ENCODE measurements around the gene KCNH6. TPM values are rescaled to one million over a fixed set of nuclear protein-coding genes. Genes with fewer than 3 reads are reported as not detected.

KCNH6 gene
- total RNA-seq, 1 experiment from 2014 or later: not detected

- CTCF ChIA-PET: interaction anchor here (1.4 kb wide), 1 partner anchor 58 kb away, joined by 4 read pairs; no protein-coding TSS in a partner anchor
- TF ChIP-seq, protein P1, sequence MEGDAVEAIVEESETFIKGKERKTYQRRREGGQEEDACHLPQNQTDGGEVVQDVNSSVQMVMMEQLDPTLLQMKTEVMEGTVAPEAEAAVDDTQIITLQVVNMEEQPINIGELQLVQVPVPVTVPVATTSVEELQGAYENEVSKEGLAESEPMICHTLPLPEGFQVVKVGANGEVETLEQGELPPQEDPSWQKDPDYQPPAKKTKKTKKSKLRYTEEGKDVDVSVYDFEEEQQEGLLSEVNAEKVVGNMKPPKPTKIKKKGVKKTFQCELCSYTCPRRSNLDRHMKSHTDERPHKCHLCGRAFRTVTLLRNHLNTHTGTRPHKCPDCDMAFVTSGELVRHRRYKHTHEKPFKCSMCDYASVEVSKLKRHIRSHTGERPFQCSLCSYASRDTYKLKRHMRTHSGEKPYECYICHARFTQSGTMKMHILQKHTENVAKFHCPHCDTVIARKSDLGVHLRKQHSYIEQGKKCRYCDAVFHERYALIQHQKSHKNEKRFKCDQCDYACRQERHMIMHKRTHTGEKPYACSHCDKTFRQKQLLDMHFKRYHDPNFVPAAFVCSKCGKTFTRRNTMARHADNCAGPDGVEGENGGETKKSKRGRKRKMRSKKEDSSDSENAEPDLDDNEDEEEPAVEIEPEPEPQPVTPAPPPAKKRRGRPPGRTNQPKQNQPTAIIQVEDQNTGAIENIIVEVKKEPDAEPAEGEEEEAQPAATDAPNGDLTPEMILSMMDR (IDR thresholded peaks at IDR 0.05; ENCODE audit: insufficient read depth in 1 of 2, low read depth in 1 of 2, low read length in 1 of 2, severe bottlenecking in 1 of 2, unreplicated experiment in 1 of 2): no peak
- Mint-ChIP-seq H3K36me3 (ENCODE audit: insufficient read depth, unreplicated experiment) (no peaks in the 10 kb centered on the region), H3K4me3 (ENCODE audit: unreplicated experiment) (no peak overlapping the region), H3K4me1 (ENCODE audit: low read depth, unreplicated experiment) (no peaks in the 10 kb centered on the region), H3K27me3 (ENCODE audit: insufficient read depth, unreplicated experiment) (peaks cover 7% of the 10 kb centered on the region), H3K9me3 (ENCODE audit: unreplicated experiment) (no peaks in the 10 kb centered on the region), H3K27ac (ENCODE audit: unreplicated experiment) (no peak overlapping the region)
- no peak for DNase-seq
- POLR2A ChIA-PET: interaction anchor here (0.6 kb wide), 1 partner anchor 118 kb away, joined by 3 read pairs; no protein-coding TSS in a partner anchor
- Histone ChIP-seq H3K27me3 (replicated peaks; ENCODE audit: control insufficient read depth, insufficient read depth, low read length) (no peaks in the 10 kb centered on the region), H3K9me3 (no peaks in the 10 kb centered on the region), H3K36me3 (ENCODE audit: control insufficient read depth, insufficient read depth, low read length) (no peaks in the 10 kb centered on the region), H3K4me3 (ENCODE audit: low read depth, low read length) (no peak overlapping the region), H3K4me1 (no peaks in the 10 kb centered on the region)
- intact Hi-C loops (cut with micrococcal nuclease; ENCODE audit: unreplicated experiment): no loop called here
- BruUV-seq (replicated peaks): no TSS peak
These were observed 39.2 kb upstream of the KCNH6 start for GRCh38 chr17:63483655-63484575.

DNA sequence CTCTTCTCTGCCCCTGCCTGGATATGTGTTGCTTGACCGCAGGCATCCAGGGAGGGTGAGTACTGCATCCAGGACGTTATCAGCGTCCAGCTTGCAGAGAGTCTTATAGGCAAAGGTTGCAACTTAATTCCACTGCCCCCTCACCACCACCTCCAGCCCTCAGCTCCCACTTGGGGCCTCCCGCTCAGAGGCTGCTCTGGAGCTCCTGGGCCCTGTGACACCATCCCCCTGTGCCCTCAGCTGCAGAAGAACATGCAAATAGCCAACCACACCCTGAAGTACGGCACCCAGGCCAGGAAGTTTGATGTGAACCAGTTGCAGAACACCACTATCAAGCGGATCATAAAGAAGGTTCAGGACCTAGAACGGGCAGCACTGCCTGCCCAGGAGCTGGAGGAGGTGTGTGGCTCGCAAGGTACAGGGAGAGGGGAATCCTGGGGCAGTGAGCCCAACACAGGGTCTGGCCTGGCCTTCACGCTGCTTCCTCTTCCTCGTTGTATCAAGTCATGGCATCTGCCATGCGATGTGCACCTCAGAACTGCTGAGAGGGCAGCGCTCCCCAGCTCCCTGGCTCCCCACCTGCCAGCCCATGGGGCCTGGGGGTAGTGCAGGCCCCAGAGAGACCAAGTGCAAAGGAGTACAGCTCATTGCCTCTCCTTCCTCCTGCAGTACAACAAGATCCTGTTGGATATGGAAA is 36.7 kb upstream of the KCNH6 start:
- H3K27me3 ChIP-seq (replicated peaks; ENCODE audit: control insufficient read depth, insufficient read depth, low read length): no peaks in the 10 kb centered on the region; the same call in 1 of the 2 replicates
- no peaks in the 10 kb centered on the region for H3K4me1 Mint-ChIP-seq (ENCODE audit: low read depth, unreplicated experiment)
- peaks cover 7% of the 10 kb centered on the region for H3K27me3 Mint-ChIP-seq (ENCODE audit: insufficient read depth, unreplicated experiment)
- no peaks in the 10 kb centered on the region for H3K36me3 Mint-ChIP-seq (ENCODE audit: insufficient read depth, unreplicated experiment)
- H3K4me1 ChIP-seq: no peaks in the 10 kb centered on the region
- ChIA-PET POLR2A (no interaction called here), CTCF (interaction anchor here (0.6 to 1.6 kb wide), 4 partner anchors 8 to 61 kb away, joined by 3 to 6 read pairs (median 4); partner anchors contain the start of gene ACE)
- H3K36me3 ChIP-seq (ENCODE audit: control insufficient read depth, insufficient read depth, low read length): no peaks in the 10 kb centered on the region
- H3K9me3 ChIP-seq: no peaks in the 10 kb centered on the region
- TF ChIP-seq, protein P1 (IDR thresholded peaks at IDR 0.05; ENCODE audit: insufficient read depth in 1 of 2, low read depth in 1 of 2, low read length in 1 of 2, severe bottlenecking in 1 of 2, unreplicated experiment in 1 of 2): no peak
- intact Hi-C loops (cut with micrococcal nuclease; ENCODE audit: unreplicated experiment): no loop called here
- no TSS peak for BruUV-seq (replicated peaks)
- H3K4me3 ChIP-seq (ENCODE audit: low read depth, low read length): no peak overlapping the region
- H3K9me3 Mint-ChIP-seq (ENCODE audit: unreplicated experiment): no peaks in the 10 kb centered on the region
- DNase-seq: no peak
- no peak overlapping the region for H3K27ac Mint-ChIP-seq (ENCODE audit: unreplicated experiment)
- H3K4me3 Mint-ChIP-seq (ENCODE audit: unreplicated experiment): no peak overlapping the region

DNA sequence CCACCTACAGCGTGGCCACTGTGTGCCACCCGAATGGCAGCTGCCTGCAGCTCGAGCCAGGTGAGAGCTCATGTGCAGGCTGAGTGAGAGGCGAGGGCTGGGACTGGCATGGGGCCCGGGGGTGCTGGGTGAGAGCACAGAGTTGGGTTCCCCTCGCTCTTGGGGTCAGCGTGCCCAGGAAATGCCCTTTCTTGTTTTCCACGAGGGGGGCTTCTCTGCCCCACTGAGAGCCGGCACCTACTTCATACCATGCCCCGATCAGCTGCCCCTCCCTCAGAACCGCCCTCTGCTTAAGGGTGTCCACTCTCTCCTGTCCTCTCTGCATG is 36.2 kb upstream of the KCNH6 start:
- Mint-ChIP-seq H3K36me3 (ENCODE audit: insufficient read depth, unreplicated experiment) (no peaks in the 10 kb centered on the region), H3K27ac (ENCODE audit: unreplicated experiment) (no peak overlapping the region), H3K4me1 (ENCODE audit: low read depth, unreplicated experiment) (no peaks in the 10 kb centered on the region), H3K27me3 (ENCODE audit: insufficient read depth, unreplicated experiment) (peaks cover 7% of the 10 kb centered on the region), H3K4me3 (ENCODE audit: unreplicated experiment) (no peak overlapping the region), H3K9me3 (ENCODE audit: unreplicated experiment) (no peaks in the 10 kb centered on the region)
- H3K27me3 ChIP-seq (replicated peaks; ENCODE audit: control insufficient read depth, insufficient read depth, low read length): no peaks in the 10 kb centered on the region; the same call in 1 of the 2 replicates
- H3K9me3 ChIP-seq: no peaks in the 10 kb centered on the region
- no TSS peak for BruUV-seq (replicated peaks)
- no peak for DNase-seq
- POLR2A ChIA-PET: no interaction called here
- H3K4me1 ChIP-seq: no peaks in the 10 kb centered on the region
- H3K36me3 ChIP-seq (ENCODE audit: control insufficient read depth, insufficient read depth, low read length): no peaks in the 10 kb centered on the region
- intact Hi-C loops (cut with micrococcal nuclease; ENCODE audit: unreplicated experiment): no loop called here
- CTCF ChIA-PET: interaction anchor here (0.6 to 1.6 kb wide), 5 partner anchors 8 to 223 kb away, joined by 3 to 6 read pairs (median 4); partner anchors contain the start of gene ACE
- TF ChIP-seq, protein P1 (IDR thresholded peaks at IDR 0.05; ENCODE audit: insufficient read depth in 1 of 2, low read depth in 1 of 2, low read length in 1 of 2, severe bottlenecking in 1 of 2, unreplicated experiment in 1 of 2): no peak
- no peak overlapping the region for H3K4me3 ChIP-seq (ENCODE audit: low read depth, low read length)

All from Caco-2 (cell line).